ENCODE data around the gene CEP44.

DNA sequence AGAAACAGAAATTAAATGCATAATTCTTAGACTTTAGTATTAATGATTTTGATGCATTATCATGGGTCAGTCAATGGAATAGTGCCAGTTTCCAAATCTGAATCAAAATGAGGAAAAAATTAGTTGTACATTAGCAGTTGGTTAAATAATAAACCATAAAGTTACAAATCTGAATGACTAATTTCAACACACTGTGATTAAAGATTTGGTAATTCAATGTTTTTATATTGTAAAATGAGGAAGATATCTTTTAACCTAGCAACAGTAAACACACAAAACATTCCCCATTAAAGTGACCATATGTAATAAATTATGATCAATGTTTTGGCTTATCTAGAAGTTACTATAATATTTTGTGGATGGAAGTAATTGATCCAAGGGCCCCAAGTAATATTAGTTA is 1.8 kb upstream of the CEP44 start:
- TF ChIP-seq SUZ12 (IDR thresholded peaks at IDR 0.05; ENCODE audit: unreplicated experiment), result no peak
- no peak for TF ChIP-seq NFYA (IDR thresholded peaks at IDR 0.05; ENCODE audit: borderline replicate concordance, low read depth, low read length)
- no peak for TF ChIP-seq RBBP5 (conservative IDR thresholded peaks at IDR 0.05)
- TF ChIP-seq, protein P1, sequence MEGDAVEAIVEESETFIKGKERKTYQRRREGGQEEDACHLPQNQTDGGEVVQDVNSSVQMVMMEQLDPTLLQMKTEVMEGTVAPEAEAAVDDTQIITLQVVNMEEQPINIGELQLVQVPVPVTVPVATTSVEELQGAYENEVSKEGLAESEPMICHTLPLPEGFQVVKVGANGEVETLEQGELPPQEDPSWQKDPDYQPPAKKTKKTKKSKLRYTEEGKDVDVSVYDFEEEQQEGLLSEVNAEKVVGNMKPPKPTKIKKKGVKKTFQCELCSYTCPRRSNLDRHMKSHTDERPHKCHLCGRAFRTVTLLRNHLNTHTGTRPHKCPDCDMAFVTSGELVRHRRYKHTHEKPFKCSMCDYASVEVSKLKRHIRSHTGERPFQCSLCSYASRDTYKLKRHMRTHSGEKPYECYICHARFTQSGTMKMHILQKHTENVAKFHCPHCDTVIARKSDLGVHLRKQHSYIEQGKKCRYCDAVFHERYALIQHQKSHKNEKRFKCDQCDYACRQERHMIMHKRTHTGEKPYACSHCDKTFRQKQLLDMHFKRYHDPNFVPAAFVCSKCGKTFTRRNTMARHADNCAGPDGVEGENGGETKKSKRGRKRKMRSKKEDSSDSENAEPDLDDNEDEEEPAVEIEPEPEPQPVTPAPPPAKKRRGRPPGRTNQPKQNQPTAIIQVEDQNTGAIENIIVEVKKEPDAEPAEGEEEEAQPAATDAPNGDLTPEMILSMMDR (IDR thresholded peaks at IDR 0.05 in 2 of 3, conservative IDR thresholded peaks at IDR 0.05 in 1 of 3; ENCODE audit: control insufficient read depth in 2 of 3, extremely low read depth in 1 of 3, insufficient read depth in 1 of 3, low read depth in 3 of 3, low read length in 3 of 3), result no peak
- TF ChIP-seq, protein P2, sequence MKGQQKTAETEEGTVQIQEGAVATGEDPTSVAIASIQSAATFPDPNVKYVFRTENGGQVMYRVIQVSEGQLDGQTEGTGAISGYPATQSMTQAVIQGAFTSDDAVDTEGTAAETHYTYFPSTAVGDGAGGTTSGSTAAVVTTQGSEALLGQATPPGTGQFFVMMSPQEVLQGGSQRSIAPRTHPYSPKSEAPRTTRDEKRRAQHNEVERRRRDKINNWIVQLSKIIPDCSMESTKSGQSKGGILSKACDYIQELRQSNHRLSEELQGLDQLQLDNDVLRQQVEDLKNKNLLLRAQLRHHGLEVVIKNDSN (IDR thresholded peaks at IDR 0.05; ENCODE audit: borderline replicate concordance, extremely low read length, insufficient read depth, low read depth, low read length), result no peak
- no peak for TF ChIP-seq HCFC1 (IDR thresholded peaks at IDR 0.05; ENCODE audit: low read length)
- TF ChIP-seq NFYB (IDR thresholded peaks at IDR 0.05; ENCODE audit: insufficient read depth, low read depth, low read length), result no peak
- TF ChIP-seq ZZZ3 (IDR thresholded peaks at IDR 0.05; ENCODE audit: control insufficient read depth, insufficient read length, low read depth), result no peak
- no peak for TF ChIP-seq PAX5 (IDR thresholded peaks at IDR 0.05; ENCODE audit: borderline replicate concordance, low read depth, low read length)
- TF ChIP-seq, protein P3, sequence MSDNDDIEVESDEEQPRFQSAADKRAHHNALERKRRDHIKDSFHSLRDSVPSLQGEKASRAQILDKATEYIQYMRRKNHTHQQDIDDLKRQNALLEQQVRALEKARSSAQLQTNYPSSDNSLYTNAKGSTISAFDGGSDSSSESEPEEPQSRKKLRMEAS (IDR thresholded peaks at IDR 0.05; ENCODE audit: low read depth, low read length), result no peak
- TF ChIP-seq JUND (IDR thresholded peaks at IDR 0.05; ENCODE audit: low read depth, low read length), result no peak
- no peak for TF ChIP-seq POLR2A (IDR thresholded peaks at IDR 0.05; ENCODE audit: low read depth, low read length)
- TF ChIP-seq, protein P4, sequence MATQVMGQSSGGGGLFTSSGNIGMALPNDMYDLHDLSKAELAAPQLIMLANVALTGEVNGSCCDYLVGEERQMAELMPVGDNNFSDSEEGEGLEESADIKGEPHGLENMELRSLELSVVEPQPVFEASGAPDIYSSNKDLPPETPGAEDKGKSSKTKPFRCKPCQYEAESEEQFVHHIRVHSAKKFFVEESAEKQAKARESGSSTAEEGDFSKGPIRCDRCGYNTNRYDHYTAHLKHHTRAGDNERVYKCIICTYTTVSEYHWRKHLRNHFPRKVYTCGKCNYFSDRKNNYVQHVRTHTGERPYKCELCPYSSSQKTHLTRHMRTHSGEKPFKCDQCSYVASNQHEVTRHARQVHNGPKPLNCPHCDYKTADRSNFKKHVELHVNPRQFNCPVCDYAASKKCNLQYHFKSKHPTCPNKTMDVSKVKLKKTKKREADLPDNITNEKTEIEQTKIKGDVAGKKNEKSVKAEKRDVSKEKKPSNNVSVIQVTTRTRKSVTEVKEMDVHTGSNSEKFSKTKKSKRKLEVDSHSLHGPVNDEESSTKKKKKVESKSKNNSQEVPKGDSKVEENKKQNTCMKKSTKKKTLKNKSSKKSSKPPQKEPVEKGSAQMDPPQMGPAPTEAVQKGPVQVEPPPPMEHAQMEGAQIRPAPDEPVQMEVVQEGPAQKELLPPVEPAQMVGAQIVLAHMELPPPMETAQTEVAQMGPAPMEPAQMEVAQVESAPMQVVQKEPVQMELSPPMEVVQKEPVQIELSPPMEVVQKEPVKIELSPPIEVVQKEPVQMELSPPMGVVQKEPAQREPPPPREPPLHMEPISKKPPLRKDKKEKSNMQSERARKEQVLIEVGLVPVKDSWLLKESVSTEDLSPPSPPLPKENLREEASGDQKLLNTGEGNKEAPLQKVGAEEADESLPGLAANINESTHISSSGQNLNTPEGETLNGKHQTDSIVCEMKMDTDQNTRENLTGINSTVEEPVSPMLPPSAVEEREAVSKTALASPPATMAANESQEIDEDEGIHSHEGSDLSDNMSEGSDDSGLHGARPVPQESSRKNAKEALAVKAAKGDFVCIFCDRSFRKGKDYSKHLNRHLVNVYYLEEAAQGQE (IDR thresholded peaks at IDR 0.05; ENCODE audit: low read depth, low read length), result no peak
